ENCODE results near the gene CTBP2.

CTBP2 gene

GRCh38 chr10:125105706-125106255 is 54.6 kb downstream of the CTBP2 start:
- TF ChIP-seq TEAD4 (IDR thresholded peaks at IDR 0.05) (no peak), NFIC (IDR thresholded peaks at IDR 0.05) (no peak), ZBTB7A (IDR thresholded peaks at IDR 0.05; ENCODE audit: low read depth) (no peak), REST (IDR thresholded peaks at IDR 0.05; ENCODE audit: low read depth) (no peak), RAD21 (IDR thresholded peaks at IDR 0.05; ENCODE audit: low read depth) (no peak), TAF1 (IDR thresholded peaks at IDR 0.05; ENCODE audit: low read depth) (no peak), CEBPB (IDR thresholded peaks at IDR 0.05) (no peak), CREB1 (IDR thresholded peaks at IDR 0.05; ENCODE audit: low read depth) (no peak)

- TF ChIP-seq CREB1 (IDR thresholded peaks at IDR 0.05; ENCODE audit: low read depth) (no peak), TCF12 (IDR thresholded peaks at IDR 0.05; ENCODE audit: low read depth) (no peak), EP300 (IDR thresholded peaks at IDR 0.05; ENCODE audit: borderline replicate concordance) (no peak), MAX (IDR thresholded peaks at IDR 0.05) (no peak), YY1 (IDR thresholded peaks at IDR 0.05; ENCODE audit: low read depth) (no peak), REST (IDR thresholded peaks at IDR 0.05; ENCODE audit: low read depth) (no peak), ZBTB7A (IDR thresholded peaks at IDR 0.05; ENCODE audit: low read depth) (no peak), EGR1 (IDR thresholded peaks at IDR 0.05) (no peak), RAD21 (IDR thresholded peaks at IDR 0.05; ENCODE audit: low read depth) (no peak), TAF1 (IDR thresholded peaks at IDR 0.05; ENCODE audit: low read depth) (no peak), TEAD4 (IDR thresholded peaks at IDR 0.05) (no peak), FOXM1 (IDR thresholded peaks at IDR 0.05; ENCODE audit: borderline replicate concordance, low read depth) (no peak), CEBPB (IDR thresholded peaks at IDR 0.05) (no peak), NFIC (IDR thresholded peaks at IDR 0.05) (no peak)
Measured at GRCh38 chr10:125105155-125105554, 55.2 kb downstream of the CTBP2 start.

- no peak for TF ChIP-seq RAD21 (IDR thresholded peaks at IDR 0.05; ENCODE audit: low read depth)
- peak; percentile 82 for TF ChIP-seq NFIC (IDR thresholded peaks at IDR 0.05)
- no peak for TF ChIP-seq EGR1 (IDR thresholded peaks at IDR 0.05)
- no peak for TF ChIP-seq REST (IDR thresholded peaks at IDR 0.05; ENCODE audit: low read depth)
- TF ChIP-seq TEAD4 (IDR thresholded peaks at IDR 0.05), result peak; percentile 42
- peak; percentile 59; the same call in 1 of the 2 replicates for TF ChIP-seq FOXM1 (IDR thresholded peaks at IDR 0.05; ENCODE audit: borderline replicate concordance, low read depth)
- peak; percentile 65; the same call in 1 of the 2 replicates for TF ChIP-seq EP300 (IDR thresholded peaks at IDR 0.05; ENCODE audit: borderline replicate concordance)
- TF ChIP-seq CEBPB (IDR thresholded peaks at IDR 0.05), result peak; percentile 69
- TF ChIP-seq TCF12 (IDR thresholded peaks at IDR 0.05; ENCODE audit: low read depth), result peak; percentile 66; the same call in 1 of the 2 replicates
- TF ChIP-seq MAX (IDR thresholded peaks at IDR 0.05), result no peak
- TF ChIP-seq CREB1 (IDR thresholded peaks at IDR 0.05; ENCODE audit: low read depth), result no peak
Measured at GRCh38 chr10:125104559-125104958, 55.8 kb downstream of the CTBP2 start.

GRCh38 chr10:125103924-125104323 is 56.4 kb downstream of the CTBP2 start:
- TF ChIP-seq EP300 (IDR thresholded peaks at IDR 0.05; ENCODE audit: borderline replicate concordance) (peak; percentile 56; the same call in 1 of the 2 replicates), EGR1 (IDR thresholded peaks at IDR 0.05) (no peak), NFIC (IDR thresholded peaks at IDR 0.05) (no peak), TCF12 (IDR thresholded peaks at IDR 0.05; ENCODE audit: low read depth) (peak; percentile 0; the same call in 1 of the 2 replicates), TAF1 (IDR thresholded peaks at IDR 0.05; ENCODE audit: low read depth) (no peak), MAX (IDR thresholded peaks at IDR 0.05) (peak; percentile 89), REST (IDR thresholded peaks at IDR 0.05; ENCODE audit: low read depth) (no peak), YY1 (IDR thresholded peaks at IDR 0.05; ENCODE audit: low read depth) (peak; percentile 56; the same call in 1 of the 2 replicates), USF1 (IDR thresholded peaks at IDR 0.05) (peak; percentile 76), RAD21 (IDR thresholded peaks at IDR 0.05; ENCODE audit: low read depth) (no peak), FOXM1 (IDR thresholded peaks at IDR 0.05; ENCODE audit: borderline replicate concordance, low read depth) (peak; percentile 3; the same call in 1 of the 2 replicates), CEBPB (IDR thresholded peaks at IDR 0.05) (no peak), TEAD4 (IDR thresholded peaks at IDR 0.05) (peak; percentile 41; the same call in 1 of the 2 replicates), ZBTB7A (IDR thresholded peaks at IDR 0.05; ENCODE audit: low read depth) (no peak), CREB1 (IDR thresholded peaks at IDR 0.05; ENCODE audit: low read depth) (no peak)

All from Ishikawa (cell line).